H1 (cell line): ENCODE results near the gene ANKS1A. TPM values are rescaled to one million over a fixed set of nuclear protein-coding genes. Genes with fewer than 3 reads are reported as not detected.

Source experiments
- CTCF ChIA-PET: fragments of 300-600 bp; sonication (Branson Sonifier 250); formaldehyde crosslinking; loops from one replicate; lab custom pipeline; 2021; ENCODE audit not compliant: partially characterized antibody; lab: Charles Lee
- POLR2A ChIA-PET: fragments of 300-600 bp; sonication (Branson Sonifier 250); formaldehyde crosslinking; loops from one replicate; lab custom pipeline; 2021; ENCODE audit warnings: inconsistent platforms; ENCODE audit not compliant: partially characterized antibody; lab: Charles Lee
- DNase-seq, 2 experiments: peaks; one replicate each; pipeline versions ENCODE4 v3.0.0 to v3.0.0-alpha.2; 2010 to 2022; ENCODE audit warnings: low spot score in 2 of 2, low read depth in 1 of 2, mixed read lengths in 1 of 2
- FAIRE-seq: peaks from 2 replicates; lab custom pipeline; 2011; peaks lifted over from hg19 to GRCh38; lab: Jason Lieb, UNC
- H2AFZ ChIP-seq: 2 replicates; pipeline ENCODE4 v1.8.1; 2012; ENCODE audit warnings: low read length, inconsistent platforms
- H2AK5ac ChIP-seq: 2 replicates; pipeline ENCODE4 v1.6.1; 2013; ENCODE audit warnings: low read depth, low read length
- H2BK120ac ChIP-seq: replicated peaks from 2 replicates; pipeline ENCODE3; 2013; ENCODE audit warnings: low read depth, low read length, inconsistent platforms
- H2BK12ac ChIP-seq: 2 replicates; pipeline ENCODE4 v1.6.1; 2013; ENCODE audit warnings: low read depth, low read length
- H2BK15ac ChIP-seq: 2 replicates; pipeline ENCODE4 v1.6.1; 2013; ENCODE audit warnings: low read length
- H2BK20ac ChIP-seq: 2 replicates; pipeline ENCODE4 v1.6.1; 2013; ENCODE audit warnings: low read length
- H2BK5ac ChIP-seq: 2 replicates; pipeline ENCODE4 v1.6.1; 2013; ENCODE audit warnings: low read depth, low read length
- H3K14ac ChIP-seq: 2 replicates; pipeline ENCODE4 v1.6.1; 2013; ENCODE audit warnings: inconsistent platforms; ENCODE audit not compliant: insufficient read length
- H3K18ac ChIP-seq: 2 replicates; pipeline ENCODE4 v1.6.1; 2013; ENCODE audit warnings: low read length; ENCODE audit errors: extremely low read depth
- H3K23ac ChIP-seq: 2 replicates; pipeline ENCODE4 v1.6.1; 2013; ENCODE audit warnings: inconsistent platforms; ENCODE audit not compliant: insufficient read length
- H3K23me2 ChIP-seq: 2 replicates; pipeline ENCODE4 v1.6.1; 2013; ENCODE audit warnings: low read depth, low read length
- H3K27ac ChIP-seq: 2 replicates; pipeline ENCODE4 v1.6.1; 2011; ENCODE audit warnings: low read depth, low read length, inconsistent platforms
- H3K27me3 ChIP-seq, 4 experiments: replicated peaks in 1 of 4; 1 replicate in 1 of 4; 2 replicates in 3 of 4; pipeline versions ENCODE4 v1.6.1 to v1.8.1; 2011 to 2013; ENCODE audit warnings: low read length in 3 of 4, mild to moderate bottlenecking in 3 of 4, inconsistent platforms in 2 of 4, mixed read lengths in 2 of 4, moderate library complexity in 1 of 4; ENCODE audit not compliant: control insufficient read depth in 3 of 4, insufficient read depth in 3 of 4; ENCODE audit errors: extremely low read depth in 1 of 4
- H3K36me3 ChIP-seq, 4 experiments: 2 replicates each; pipeline versions ENCODE4 v1.6.1 to v1.8.1; 2011 to 2013; ENCODE audit warnings: mild to moderate bottlenecking in 4 of 4, low read length in 3 of 4, moderate library complexity in 2 of 4, control low read depth in 1 of 4, inconsistent platforms in 1 of 4; ENCODE audit not compliant: insufficient read depth in 4 of 4, control insufficient read depth in 2 of 4
- H3K4ac ChIP-seq: replicated peaks from 2 replicates; pipeline ENCODE3; 2013; ENCODE audit warnings: low read length, low read depth, mixed read lengths, inconsistent platforms; ENCODE audit not compliant: insufficient read length
- H3K4me1 ChIP-seq, 4 experiments: replicated peaks in 1 of 4; 1 replicate in 1 of 4; 2 replicates in 3 of 4; pipeline versions ENCODE4 v1.6.1 to v1.8.1; 2011 to 2013; ENCODE audit warnings: low read length in 3 of 4, inconsistent platforms in 2 of 4, mixed read lengths in 1 of 4; ENCODE audit not compliant: insufficient read depth in 4 of 4, control insufficient read depth in 3 of 4
- H3K4me2 ChIP-seq, 2 experiments: 2 replicates each; pipeline versions ENCODE4 v1.6.1 to v1.8.1; 2011 to 2013; ENCODE audit warnings: low read depth in 2 of 2, low read length in 2 of 2, control low read depth in 1 of 2, inconsistent platforms in 1 of 2, mild to moderate bottlenecking in 1 of 2; ENCODE audit not compliant: insufficient read depth in 1 of 2
- H3K4me3 ChIP-seq, 4 experiments: fragments of 200-600, 300-600 bp in 1 of 4; sonication (generic), shearing (Covaris generic), sonication (Bioruptor Twin) in 1 of 4; 2 replicates each; pipeline versions ENCODE4 v1.5.1 to v1.8.1; 2011 to 2016; ENCODE audit warnings: low read length in 4 of 4, low read depth in 3 of 4, control low read depth in 2 of 4, inconsistent platforms in 2 of 4, mild to moderate bottlenecking in 2 of 4, mixed read lengths in 1 of 4, moderate library complexity in 1 of 4; ENCODE audit not compliant: insufficient read depth in 2 of 4; ENCODE audit errors: extremely low read depth in 1 of 4
- H3K56ac ChIP-seq: replicated peaks from 2 replicates; pipeline ENCODE3; 2013; ENCODE audit warnings: low read depth, mild to moderate bottlenecking, mixed read lengths, low read length, inconsistent platforms; ENCODE audit not compliant: insufficient read length
- H3K79me1 ChIP-seq: 2 replicates; pipeline ENCODE4 v1.6.1; 2013; ENCODE audit warnings: low read depth, low read length, control low read depth
- H3K79me2 ChIP-seq, 2 experiments: 2 replicates each; pipeline versions ENCODE4 v1.6.1 to v1.8.1; 2012 to 2013; ENCODE audit warnings: low read length in 2 of 2, mild to moderate bottlenecking in 2 of 2, inconsistent platforms in 1 of 2; ENCODE audit not compliant: insufficient read depth in 2 of 2, control insufficient read depth in 1 of 2
- H3K9ac ChIP-seq, 4 experiments: replicated peaks in 1 of 4; 1 replicate in 1 of 4; 2 replicates in 3 of 4; pipeline versions ENCODE4 v1.6.1 to v1.8.1; 2011 to 2013; ENCODE audit warnings: low read depth in 3 of 4, low read length in 3 of 4, control low read depth in 2 of 4, mild to moderate bottlenecking in 2 of 4, moderate library complexity in 2 of 4, inconsistent platforms in 1 of 4; ENCODE audit errors: extremely low read depth in 1 of 4
- H3K9me3 ChIP-seq, 2 experiments: 2 replicates each; pipeline versions ENCODE4 v1.6.1 to v1.8.1; 2012 to 2013; ENCODE audit warnings: mild to moderate bottlenecking in 2 of 2, moderate library complexity in 2 of 2, control low read depth in 1 of 2, inconsistent platforms in 1 of 2, low read depth in 1 of 2, low read length in 1 of 2, mixed read lengths in 1 of 2; ENCODE audit not compliant: insufficient read depth in 2 of 2
- H4K20me1 ChIP-seq, 2 experiments: replicated peaks in 1 of 2; 2 replicates each; pipeline versions ENCODE3 to v1.8.1; 2011 to 2013; ENCODE audit warnings: inconsistent platforms in 2 of 2, low read length in 2 of 2, mild to moderate bottlenecking in 1 of 2; ENCODE audit not compliant: insufficient read depth in 2 of 2, control insufficient read depth in 1 of 2
- H4K5ac ChIP-seq: 2 replicates; pipeline ENCODE4 v1.6.1; 2013; ENCODE audit warnings: low read length, low read depth, mixed read lengths, inconsistent platforms; ENCODE audit not compliant: insufficient read length
- H4K8ac ChIP-seq: 2 replicates; pipeline ENCODE4 v1.8.0; 2013; ENCODE audit warnings: mild to moderate bottlenecking, moderate library complexity, low read length, inconsistent platforms; ENCODE audit not compliant: insufficient read depth; ENCODE audit errors: extremely low read depth
- H4K91ac ChIP-seq: replicated peaks from 2 replicates; pipeline ENCODE3; 2013; ENCODE audit warnings: low read length, mixed read lengths, inconsistent platforms; ENCODE audit not compliant: insufficient read length
- GTF2F1 ChIP-seq: IDR thresholded peaks from 2 replicates; pipeline ENCODE4 v1.6.1; 2012; ENCODE audit warnings: low read depth, low read length, improper control_type of control experiment, borderline replicate concordance
- KDM5A ChIP-seq: fragments of 200-600 bp; IDR thresholded peaks from 2 replicates; pipeline ENCODE4 v1.7.1; 2012; ENCODE audit warnings: mild to moderate bottlenecking, low read length, inconsistent platforms, mixed read lengths
- NANOG ChIP-seq: IDR thresholded peaks from 2 replicates; pipeline ENCODE4 v1.6.1; 2011; ENCODE audit warnings: low read length, low read depth, mild to moderate bottlenecking, inconsistent platforms; ENCODE audit not compliant: insufficient read depth, poor library complexity, severe bottlenecking
- RFX5 ChIP-seq: IDR thresholded peaks from 2 replicates; pipeline ENCODE4 v1.6.1; 2011; ENCODE audit warnings: low read depth, low read length, improper control_type of control experiment, borderline replicate concordance
- RNF2 ChIP-seq: fragments of 200-900, 300-1000 bp; sonication (generic); IDR thresholded peaks from 2 replicates; pipeline ENCODE4 v1.7.1; 2016; ENCODE audit warnings: borderline replicate concordance, low read depth, mild to moderate bottlenecking, antibody characterized with exemption, low read length; ENCODE audit not compliant: poor library complexity, severe bottlenecking; ENCODE audit errors: missing control alignments
- SIRT6 ChIP-seq: IDR thresholded peaks from one replicate; pipeline ENCODE4 v1.7.1; 2012; ENCODE audit warnings: low read length, inconsistent platforms
- WGBS, 2 experiments: shearing (Covaris generic) in 1 of 2; methylation state at CpG; one replicate each; pipeline versions ENCODE4 v1.1.6 to v1.1.7; 2013 to 2015; ENCODE audit warnings: low lambda C conversion rate in 2 of 2, mixed read lengths in 2 of 2, inconsistent platforms in 1 of 2, low coverage in 1 of 2, missing lambda C conversion rate in 1 of 2; ENCODE audit not compliant: insufficient replicate concordance in 2 of 2, insufficient coverage in 1 of 2, insufficient read length in 1 of 2; ENCODE audit errors: extremely low coverage in 1 of 2, missing lambda C conversion rate in 1 of 2; 5-methylcytosine and 5-hydroxymethylcytosine counted together
- polyA plus RNA-seq, 7 experiments: library from polyadenylated mRNA; depleted of rRNA in 3 of 7; stranded (reverse) in 5 of 7; unstranded in 2 of 7; fragments of >200 nt in 5 of 7; fragments of 200-250 nt in 2 of 7; gene quantifications; 1 replicate in 5 of 7; 2 replicates in 1 of 7; 4 replicates in 1 of 7; pipeline versions ENCODE4 v1.2.1 to v1.2.3, GENCODE V29; 2011 to 2013; ENCODE audit warnings: missing spikeins in 2 of 7, mixed read lengths in 2 of 7
- total RNA-seq: library from RNA; stranded (reverse); fragmentation: NEBNext Ultra II Directional; extraction: Animal tissue kit (Norgen Biotek cat#: 25700); gene quantifications from 2 replicates; pipeline ENCODE4 v1.2.1, GENCODE V29; 2021

The ANKS1A gene
- total and polyA plus RNA-seq, 2 of the 8 experiments (the other 6 are each of a cell fraction or from before 2014, with no cell fraction given), result 9.8 to 30.9 TPM

GRCh38 chr6:34897716-34898115, 8.7 kb downstream of the ANKS1A start:
- WGBS, 2 experiments, result 75% methylated on average over 1 of the region's 1 CpG; no CpG with 5 or more reads in 1 of the 2 experiments
- no peaks in the 10 kb centered on the region for H3K23me2 ChIP-seq
- no peak overlapping the region for H3K9ac ChIP-seq
- no peak overlapping the region for H4K91ac ChIP-seq
- POLR2A ChIA-PET, result interaction anchor here (1.2 to 3.8 kb wide), 3 partner anchors 9 to 151 kb away, joined by 3 to 28 read pairs (median 4); partner anchors contain the start of genes ANKS1A and TAF11
- H3K79me2 ChIP-seq, result peaks cover 0 to 81% of the 10 kb centered on the region in 2 experiments; a peak in 3 of 4 replicates
- H3K4me3 ChIP-seq, result no peak overlapping the region
- FAIRE-seq (no peak), DNase-seq (no peak)
- no peak overlapping the region for H4K8ac ChIP-seq
- CTCF ChIA-PET, result no interaction called here
- H2AK5ac ChIP-seq, result no peak overlapping the region
- H3K4me2 ChIP-seq, result no peak overlapping the region
- no peak overlapping the region for H4K5ac ChIP-seq
- H3K18ac ChIP-seq, result no peak overlapping the region
- no peak overlapping the region for H3K27ac ChIP-seq
- no peak overlapping the region for H2BK120ac ChIP-seq
- H3K9me3 ChIP-seq, result no peaks in the 10 kb centered on the region
- no peaks in the 10 kb centered on the region for H3K36me3 ChIP-seq
- no peak overlapping the region for H2BK20ac ChIP-seq
- H3K4ac ChIP-seq, result no peak overlapping the region
- no peaks in the 10 kb centered on the region for H3K27me3 ChIP-seq
- no peak overlapping the region for H3K56ac ChIP-seq
- no peak overlapping the region for H2BK5ac ChIP-seq
- no peak overlapping the region for H3K14ac ChIP-seq
- no peak for TF ChIP-seq RNF2
- no peak for TF ChIP-seq SIRT6
- no peak for TF ChIP-seq RFX5
- TF ChIP-seq NANOG, result no peak
- TF ChIP-seq KDM5A, result no peak
- TF ChIP-seq GTF2F1, result no peak
- peaks cover 2% of the 10 kb centered on the region in 2 experiments for H4K20me1 ChIP-seq
- peaks cover 0 to 4% (median 0%) of the 10 kb centered on the region in 4 experiments; a peak in 2 of 7 replicates for H3K4me1 ChIP-seq
- no peak overlapping the region for H2AFZ ChIP-seq
- H2BK15ac ChIP-seq, result no peak overlapping the region
- no peak overlapping the region for H2BK12ac ChIP-seq
- H3K23ac ChIP-seq, result no peak overlapping the region
- H3K79me1 ChIP-seq, result no peaks in the 10 kb centered on the region; the same call in 1 of the 2 replicates
